HEK293 (cell line): Measurements from ENCODE around the gene N4BP3.

Source experiments
- CTCF ChIA-PET: fragments of 350-600 bp; formaldehyde crosslinking; extraction: SDS; loops from one replicate; lab custom pipeline; 2021; ENCODE audit warnings: antibody characterized with exemption; lab: Yijun Ruan, JAX
- POLR2A ChIA-PET: fragments of 300-600 bp; formaldehyde crosslinking; extraction: SDS; loops from one replicate; lab custom pipeline; 2020; ENCODE audit warnings: antibody characterized with exemption, inconsistent platforms; lab: Yijun Ruan, JAX
- H3K27ac ChIP-seq: fragments of 200-500 bp; sonication (Bioruptor generic); 2 replicates; pipeline ENCODE4 v1.5.1; 2014; ENCODE audit warnings: low read depth, low read length, control low read depth, inconsistent platforms; ENCODE audit errors: extremely low read depth
- H3K36me3 ChIP-seq, 2 experiments: fragments of 200-500 bp in 1 of 2; sonication (Bioruptor generic) in 1 of 2; 1 replicate in 1 of 2; 2 replicates in 1 of 2; pipeline ENCODE4 v1.5.1; 2014 to 2017; ENCODE audit warnings: inconsistent platforms in 2 of 2, low read length in 2 of 2; ENCODE audit not compliant: control insufficient read depth in 2 of 2, insufficient read depth in 1 of 2
- H3K4me1 ChIP-seq: fragments of 200-500 bp; sonication (Bioruptor generic); 2 replicates; pipeline ENCODE4 v1.5.1; 2014; ENCODE audit warnings: mild to moderate bottlenecking, low read length, inconsistent platforms; ENCODE audit not compliant: control insufficient read depth, insufficient read depth
- H3K4me3 ChIP-seq: 2 replicates; pipeline ENCODE4 v1.5.1; 2011; ENCODE audit warnings: low read depth, mild to moderate bottlenecking, control low read depth, low read length, moderate library complexity
- H3K9me3 ChIP-seq: fragments of 200-500 bp; sonication (Bioruptor generic); 2 replicates; pipeline ENCODE4 v1.5.1; 2014; ENCODE audit warnings: low read depth, low read length, inconsistent platforms; ENCODE audit not compliant: control insufficient read depth, insufficient read depth
- KLF16 ChIP-seq: fragments of 450-650 bp; formaldehyde crosslinking; IDR thresholded peaks from 2 replicates; pipeline ENCODE4 v1.5.1; 2017; ENCODE audit warnings: missing biosample characterization, missing genetic modification characterization
- MEIS1 ChIP-seq: sonication (generic); formaldehyde crosslinking; IDR thresholded peaks from 2 replicates; pipeline ENCODE4 v1.8.1; 2022; ENCODE audit warnings: missing genetic modification reagents, mild to moderate bottlenecking, borderline replicate concordance
- ZNF292 ChIP-seq: fragments of 450-650 bp; formaldehyde crosslinking; IDR thresholded peaks from 2 replicates; pipeline ENCODE4 v1.5.1; 2016; ENCODE audit warnings: low read depth, missing biosample characterization, missing genetic modification characterization, borderline replicate concordance
- ZNF677 ChIP-seq: fragments of 450-650 bp; IDR thresholded peaks from 2 replicates; pipeline ENCODE4 v1.5.0; 2018; ENCODE audit warnings: missing biosample characterization, mild to moderate bottlenecking, missing genetic modification characterization, moderate library complexity
- TF ChIP-seq, protein P1 (sequence below): fragments of 450-650 bp; IDR thresholded peaks from 2 replicates; pipeline ENCODE4 v1.5.1; 2018; ENCODE audit warnings: missing biosample characterization, missing genetic modification characterization

The N4BP3 gene

DNA sequence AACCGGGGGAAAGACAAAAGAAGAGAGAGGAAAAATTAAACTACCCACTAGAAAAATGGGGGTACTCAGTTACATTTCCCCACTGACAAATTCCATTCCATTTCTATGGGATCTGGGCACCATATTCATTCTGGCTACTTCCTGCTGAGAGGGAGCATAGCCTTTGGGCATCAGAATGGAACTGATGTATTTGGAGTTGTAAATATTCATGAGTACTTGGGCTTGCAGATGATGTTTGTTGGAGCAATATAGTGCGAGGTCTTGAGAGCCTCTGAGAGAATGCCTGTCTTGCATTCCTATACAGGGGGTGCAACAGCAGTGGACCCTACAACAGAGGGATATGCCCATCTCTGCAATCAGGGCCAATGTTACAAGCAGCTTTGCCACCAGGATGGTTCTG lies 57.1 kb downstream of the N4BP3 start:
- no peaks in the 10 kb centered on the region for H3K4me1 ChIP-seq
- no peaks in the 10 kb centered on the region for H3K36me3 ChIP-seq
- CTCF ChIA-PET: no interaction called here
- POLR2A ChIA-PET: interaction anchor here (1.2 kb wide), 1 partner anchor 17 kb away, joined by 3 read pairs; the partner anchor contains the start of gene NHP2
- no peak for TF ChIP-seq ZNF292 (tag by site-specific recombination)
- TF ChIP-seq, protein P1, sequence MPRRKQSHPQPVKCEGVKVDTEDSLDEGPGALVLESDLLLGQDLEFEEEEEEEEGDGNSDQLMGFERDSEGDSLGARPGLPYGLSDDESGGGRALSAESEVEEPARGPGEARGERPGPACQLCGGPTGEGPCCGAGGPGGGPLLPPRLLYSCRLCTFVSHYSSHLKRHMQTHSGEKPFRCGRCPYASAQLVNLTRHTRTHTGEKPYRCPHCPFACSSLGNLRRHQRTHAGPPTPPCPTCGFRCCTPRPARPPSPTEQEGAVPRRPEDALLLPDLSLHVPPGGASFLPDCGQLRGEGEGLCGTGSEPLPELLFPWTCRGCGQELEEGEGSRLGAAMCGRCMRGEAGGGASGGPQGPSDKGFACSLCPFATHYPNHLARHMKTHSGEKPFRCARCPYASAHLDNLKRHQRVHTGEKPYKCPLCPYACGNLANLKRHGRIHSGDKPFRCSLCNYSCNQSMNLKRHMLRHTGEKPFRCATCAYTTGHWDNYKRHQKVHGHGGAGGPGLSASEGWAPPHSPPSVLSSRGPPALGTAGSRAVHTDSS (tag by site-specific recombination): no peak
- no peaks in the 10 kb centered on the region for H3K9me3 ChIP-seq
- no peak overlapping the region for H3K27ac ChIP-seq
- H3K4me3 ChIP-seq: no peak overlapping the region

DNA sequence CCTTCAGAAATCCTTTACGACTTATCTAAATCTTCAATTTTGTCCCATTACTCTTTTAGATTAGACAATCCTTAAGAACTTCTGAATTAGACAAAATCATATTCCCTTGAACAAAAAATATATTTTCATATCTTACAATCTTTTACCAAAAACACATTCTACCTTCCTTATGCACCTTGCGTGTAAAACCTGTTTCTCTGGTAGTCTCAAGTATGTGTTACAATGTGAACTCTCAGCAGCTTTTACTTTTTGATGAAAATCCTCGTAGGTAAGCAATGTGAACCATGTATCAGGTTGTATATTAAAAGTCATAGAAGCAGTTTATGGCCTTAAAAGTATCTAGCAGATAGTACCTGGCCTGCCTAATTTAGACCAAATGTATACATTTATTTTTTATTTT lies 61.1 kb downstream of the N4BP3 start:
- H3K4me1 ChIP-seq: no peaks in the 10 kb centered on the region
- H3K36me3 ChIP-seq: no peaks in the 10 kb centered on the region
- CTCF ChIA-PET: interaction anchor here (0.9 to 1.4 kb wide), 2 partner anchors 99 to 100 kb away, joined by 4 to 5 read pairs; no protein-coding TSS in a partner anchor
- no peak overlapping the region for H3K4me3 ChIP-seq
- POLR2A ChIA-PET: no interaction called here
- no peak for TF ChIP-seq KLF16 (tag by site-specific recombination)
- TF ChIP-seq MEIS1 (CRISPR knock-in tag): no peak
- no peak for TF ChIP-seq ZNF677 (tag by site-specific recombination)
- no peaks in the 10 kb centered on the region for H3K9me3 ChIP-seq
- H3K27ac ChIP-seq: no peak overlapping the region
